NCI-H2196 treated with DMSO at 0.1 percent for 48 hours (cell line): Measurements from ENCODE around the gene LIMD2.

Experiments used
- DNase-seq: peaks from one replicate; lab custom pipeline; 2025; ENCODE audit not compliant: unreplicated experiment; lab: John Stamatoyannopoulos, UW

Gene LIMD2

GRCh38 chr17:63701868-63702720, 2.2 kb upstream of the LIMD2 start:
- no peak for DNase-seq

- DNase-seq, result no peak
These were observed 1.5 kb upstream of the LIMD2 start for GRCh38 chr17:63701456-63701820.

DNA sequence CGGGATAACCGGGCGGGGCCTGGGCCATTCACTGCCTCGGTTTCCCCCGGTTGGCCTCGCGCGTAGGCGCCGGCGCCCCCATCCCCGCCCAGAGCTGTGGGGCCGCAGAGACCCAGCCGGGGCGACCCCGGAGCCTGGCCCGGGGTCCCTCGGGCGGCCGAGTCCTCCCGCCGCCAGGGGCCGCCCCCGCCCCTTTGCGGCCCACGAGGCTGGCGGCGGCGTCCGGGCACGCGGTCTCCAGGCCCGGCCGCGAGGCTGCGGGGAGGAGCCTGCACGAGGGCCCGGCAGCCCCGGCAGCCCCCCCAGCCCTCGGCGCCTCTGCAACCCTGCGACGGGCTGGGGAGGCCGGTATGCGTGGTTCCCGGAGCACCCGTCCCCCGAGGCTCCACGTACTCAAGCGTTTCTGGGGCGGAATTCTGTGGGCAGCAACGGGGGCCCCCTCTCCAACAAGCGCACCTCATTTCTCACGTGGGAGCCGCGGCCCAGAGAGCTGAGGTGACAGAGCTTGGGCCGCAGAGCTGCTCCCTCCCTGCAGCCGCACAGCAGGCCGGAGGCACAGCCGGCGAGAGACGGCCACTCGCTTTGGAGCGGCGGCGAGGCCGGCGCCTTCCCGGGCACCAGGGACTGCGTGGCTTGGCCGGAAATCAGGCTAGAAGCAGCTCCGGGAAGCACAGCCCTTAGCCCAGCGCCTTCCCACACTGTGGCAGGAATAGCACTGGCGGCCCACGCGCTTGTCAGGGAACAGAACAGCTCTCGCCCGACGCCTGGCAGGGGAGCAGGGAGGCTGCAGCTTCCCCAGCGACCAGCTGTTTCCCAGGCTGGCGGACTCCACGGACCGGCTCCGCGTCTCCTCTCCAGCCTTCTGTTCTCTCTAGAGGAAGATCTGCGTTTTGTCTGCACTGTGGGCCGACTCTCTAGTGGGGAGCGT, 867 bp upstream of the LIMD2 start:
- no peak for DNase-seq

DNA sequence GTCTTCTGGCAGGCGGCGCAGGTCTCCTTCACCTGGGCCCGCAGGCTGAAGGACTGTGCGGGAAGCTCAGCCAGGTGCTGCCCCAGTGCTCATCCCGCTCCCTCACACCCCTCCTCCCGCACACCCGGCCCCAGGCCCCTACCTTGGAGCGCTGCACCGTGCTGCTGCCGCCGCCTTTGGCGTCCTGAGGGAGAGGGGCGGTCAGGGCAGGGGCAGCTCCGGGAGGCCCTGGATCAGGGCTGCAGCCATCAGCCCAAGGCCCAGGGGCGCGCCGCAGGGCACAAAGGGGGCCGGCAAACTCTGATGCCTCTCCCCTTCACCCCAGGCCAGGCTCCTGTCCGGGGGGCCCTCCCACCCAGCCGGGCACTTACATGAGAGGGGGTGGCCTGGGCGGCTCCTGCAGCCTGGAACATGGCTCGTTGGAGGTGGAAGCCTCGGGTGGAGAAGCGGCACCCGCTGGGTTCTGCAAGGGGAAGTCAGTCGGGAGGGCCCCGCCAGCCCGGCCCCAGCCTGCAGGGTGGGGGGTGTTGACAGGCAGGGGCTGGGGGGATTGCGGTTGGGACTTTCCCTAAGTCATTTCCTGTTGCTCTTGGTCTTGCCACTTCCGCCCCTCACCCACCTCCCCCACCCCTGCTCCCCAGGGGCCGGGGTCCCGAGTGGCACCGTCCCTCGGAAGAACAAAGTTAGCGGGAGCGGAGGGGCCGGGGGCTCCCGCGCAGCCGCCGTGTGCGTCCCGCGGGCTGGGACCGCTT, 863 bp downstream of the LIMD2 start:
- no peak for DNase-seq

DNA sequence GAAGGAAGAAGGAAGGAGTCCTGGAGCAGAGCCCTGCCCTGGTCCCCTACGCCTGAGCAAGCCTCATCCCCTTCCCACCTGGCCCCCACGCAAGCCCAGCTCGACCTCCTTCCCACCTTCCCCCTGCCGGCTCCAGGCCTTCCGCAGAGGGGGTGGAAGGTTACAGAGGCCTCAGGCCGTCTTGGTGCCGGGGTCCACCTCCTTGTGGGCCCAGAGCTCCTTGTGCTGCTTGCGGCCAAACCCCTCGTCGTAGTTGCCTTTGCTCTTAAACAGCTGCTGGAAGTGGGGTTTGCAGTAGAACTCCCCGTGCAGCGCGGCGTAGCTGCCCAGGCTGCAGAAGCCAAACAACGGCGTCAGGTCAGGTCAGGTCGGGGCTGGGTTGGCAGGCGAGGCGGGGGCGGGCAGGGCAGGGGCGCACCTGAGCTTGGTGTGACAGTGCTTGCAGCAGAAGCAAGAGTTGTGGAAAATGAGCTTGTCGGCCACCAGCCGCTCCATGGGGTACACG, 1.5 kb downstream of the LIMD2 start:
- DNase-seq, result no peak

DNA sequence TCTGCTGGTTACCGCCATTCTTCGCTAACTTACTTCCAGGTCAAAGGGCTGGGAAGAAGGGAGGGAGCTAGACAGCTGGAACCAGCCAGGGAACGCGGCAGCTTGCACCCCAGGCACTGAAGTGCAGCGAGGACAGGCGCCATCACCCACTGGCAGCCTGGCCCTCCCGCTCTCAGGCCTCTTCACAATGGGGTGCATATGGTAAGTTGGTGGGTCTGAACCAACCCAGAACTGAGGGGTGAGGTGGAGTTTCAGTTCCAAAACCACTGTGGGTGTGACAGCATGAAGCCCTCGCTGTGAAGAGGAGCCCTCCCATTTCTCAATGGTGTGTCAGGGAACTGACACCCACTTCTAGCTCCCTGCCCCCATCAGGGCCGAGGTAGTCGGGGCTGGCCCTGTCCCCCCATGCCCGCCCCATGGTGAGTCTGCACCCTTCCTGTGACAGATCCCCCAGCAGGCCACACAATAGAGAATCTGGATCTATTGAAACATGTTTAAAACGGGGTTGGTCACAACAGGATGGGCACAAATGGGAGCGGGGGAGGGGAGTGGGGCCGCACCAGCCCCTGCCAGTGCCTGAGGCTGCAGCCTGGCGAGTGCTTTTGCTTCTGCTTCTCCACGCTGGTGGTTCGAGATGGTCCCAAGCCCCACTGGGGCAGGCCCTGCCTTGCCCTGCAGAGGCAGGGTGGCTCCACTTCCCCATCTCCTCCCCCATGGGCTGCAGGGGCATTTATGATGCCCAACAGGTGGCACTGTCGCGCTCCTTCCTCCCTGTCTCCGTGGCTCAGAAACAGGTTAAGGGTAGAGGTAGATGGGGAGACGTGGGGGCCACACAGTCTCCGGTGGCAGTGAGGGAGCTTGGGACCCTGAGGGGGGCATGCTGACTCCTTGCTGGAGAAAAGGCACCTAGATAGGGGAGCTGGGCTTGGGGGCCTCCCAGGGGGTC, 2.3 kb downstream of the LIMD2 start:
- DNase-seq, result no peak

GRCh38 chr17:63696381-63696961, 3.5 kb downstream of the LIMD2 start:
- no peak for DNase-seq

DNA sequence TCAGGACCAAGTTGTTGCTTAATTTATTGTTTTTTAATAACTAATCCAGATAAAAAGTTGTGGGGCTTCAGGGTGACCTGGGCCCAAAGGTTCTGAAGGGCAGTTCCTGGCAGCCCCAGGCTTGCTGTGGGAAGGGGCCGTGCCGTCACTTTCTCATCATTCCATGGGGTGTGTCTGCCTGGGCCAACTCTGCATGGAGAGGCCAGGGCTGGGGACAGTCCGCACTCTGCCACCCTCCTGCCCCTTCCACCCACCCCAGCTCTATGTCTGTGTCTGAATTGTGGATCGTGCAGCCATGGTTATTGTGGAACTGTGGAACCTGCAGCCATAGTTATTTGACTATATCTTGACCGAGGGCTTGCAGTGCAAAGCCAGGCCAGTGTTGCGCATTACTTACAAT, 4.0 kb downstream of the LIMD2 start:
- no peak for DNase-seq

- no peak for DNase-seq
These were observed 4.8 kb downstream of the LIMD2 start for GRCh38 chr17:63694950-63695773.

DNA sequence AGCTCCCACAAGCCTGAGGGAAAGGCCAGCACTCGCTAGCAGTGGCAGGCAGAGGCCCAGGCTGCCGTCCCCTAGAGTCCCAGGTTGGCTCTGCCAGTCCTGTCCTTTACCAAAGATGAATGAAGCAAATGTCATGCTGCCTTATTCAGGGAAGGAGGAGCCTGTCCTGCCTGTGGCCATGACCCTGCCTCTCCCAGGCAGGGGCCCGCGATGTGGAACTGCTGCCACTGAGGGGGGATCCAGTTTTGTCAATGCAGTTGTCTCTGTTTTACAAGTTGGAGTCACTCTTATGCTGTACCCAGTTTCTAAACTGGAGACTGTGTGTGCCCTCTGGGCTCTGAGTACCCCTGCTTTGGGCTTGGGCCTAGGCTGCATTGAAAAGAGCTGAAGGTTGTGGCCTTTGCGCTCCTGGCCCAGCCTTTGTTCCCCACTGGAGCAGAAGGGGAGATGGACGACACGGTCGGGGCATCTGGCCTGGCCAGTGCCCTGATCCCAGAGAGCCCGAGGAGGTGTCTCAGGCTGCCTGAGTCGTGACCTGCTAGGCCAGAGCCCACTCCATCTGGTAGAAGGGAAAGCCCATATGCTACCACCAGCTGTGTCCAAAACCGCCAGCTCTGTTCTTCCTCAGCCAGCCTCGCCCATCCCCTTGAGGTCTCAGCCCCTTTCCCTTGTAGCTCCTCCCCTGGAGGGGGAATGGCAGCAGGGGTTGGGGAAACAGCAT, 5.5 kb downstream of the LIMD2 start:
- DNase-seq, result no peak

- DNase-seq, result no peak
These were observed 6.4 kb downstream of the LIMD2 start for GRCh38 chr17:63693411-63694113.

GRCh38 chr17:63692195-63692816, 7.6 kb downstream of the LIMD2 start:
- no peak for DNase-seq

DNA sequence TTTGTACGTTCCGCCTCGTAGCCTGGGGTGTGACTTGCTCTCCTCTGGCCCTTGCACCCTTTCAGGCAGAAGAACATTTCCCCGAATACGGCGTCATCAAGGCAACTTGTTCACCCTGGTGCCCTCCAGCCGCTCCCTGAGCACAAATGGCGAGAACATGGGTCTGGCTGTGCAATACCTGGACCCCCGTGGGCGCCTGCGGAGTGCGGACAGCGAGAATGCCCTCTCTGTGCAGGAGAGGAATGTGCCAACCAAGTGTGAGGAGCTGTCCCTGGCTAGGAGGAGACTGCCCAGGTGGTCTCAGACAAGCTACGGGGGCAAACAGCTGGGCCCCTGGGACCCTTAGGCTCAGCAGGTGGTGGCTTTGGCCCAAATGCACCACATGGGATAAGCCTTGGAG, 10.4 kb downstream of the LIMD2 start:
- DNase-seq, result no peak

DNA sequence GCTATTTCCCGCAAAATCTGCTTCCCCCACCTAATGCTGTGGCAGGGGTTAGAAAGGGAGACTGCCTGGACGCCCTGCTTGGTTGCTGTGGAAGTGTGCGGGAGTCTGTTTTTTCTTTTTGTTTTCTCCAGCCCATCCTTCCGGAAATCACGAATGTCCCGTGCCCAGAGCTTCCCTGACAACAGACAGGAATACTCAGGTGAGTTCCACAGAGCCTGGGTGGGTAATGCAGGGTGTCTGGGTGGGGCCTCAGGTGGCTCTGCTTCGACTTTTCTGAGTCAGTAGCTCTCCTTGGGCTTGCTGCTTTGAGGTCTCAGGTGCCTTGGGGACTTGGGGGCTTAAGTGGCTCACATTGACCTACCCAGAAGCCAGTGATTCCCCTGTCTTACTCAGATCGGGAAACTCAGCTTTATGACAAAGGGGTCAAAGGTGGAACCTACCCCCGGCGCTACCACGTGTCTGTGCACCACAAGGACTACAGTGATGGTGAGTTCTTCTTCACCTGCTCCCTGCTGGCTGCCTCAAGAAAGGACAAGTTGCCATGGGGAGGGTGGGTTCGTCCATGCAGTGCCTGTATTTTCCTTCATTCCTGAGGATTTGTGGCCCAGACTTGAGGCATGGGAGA, 11.4 kb downstream of the LIMD2 start:
- DNase-seq, result no peak

DNA sequence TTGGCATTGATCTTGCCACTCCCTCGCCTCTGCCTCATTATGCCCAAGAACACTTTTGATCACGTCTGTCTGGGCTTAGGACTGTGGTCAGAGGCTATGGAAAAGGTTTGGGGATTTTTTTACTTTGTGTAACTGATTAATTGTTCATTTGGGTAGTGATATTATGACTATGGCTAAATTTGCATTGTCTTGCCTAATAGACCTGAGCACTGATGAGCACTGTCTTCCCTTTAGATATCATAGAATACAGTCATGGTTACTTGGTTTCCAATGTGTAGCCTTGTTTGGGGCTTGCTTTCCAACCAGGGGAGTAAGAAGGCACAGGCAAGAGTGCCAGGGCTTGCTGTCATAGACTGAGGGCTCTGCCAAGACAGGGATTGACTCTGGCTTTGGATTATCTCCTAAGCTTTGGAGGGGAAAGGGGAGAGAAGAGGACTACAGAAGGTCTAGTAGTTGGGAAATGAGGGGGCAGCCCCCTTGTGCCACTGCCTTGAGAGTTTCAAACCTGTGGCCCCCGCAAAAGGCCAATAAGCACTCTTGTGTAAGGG, 13.7 kb downstream of the LIMD2 start:
- DNase-seq, result no peak

- no peak for DNase-seq
These were observed 14.3 kb downstream of the LIMD2 start for GRCh38 chr17:63685578-63685977.
